OCI-LY7 (cell line): ENCODE measurements around the gene EPN1. TPM values are rescaled to one million over a fixed set of nuclear protein-coding genes. Genes with fewer than 3 reads are reported as not detected.

Source experiments
- BruUV-seq: library from RNA; stranded (reverse); fragments of 400-500 nt; replicated peaks from 2 replicates; lab custom pipeline; 2021; lab: Mats Ljungman, UMichigan
- CTCF ChIA-PET: fragments of 300-600 bp; sonication (Branson Sonifier 250); formaldehyde crosslinking; loops from one replicate; lab custom pipeline; 2022; ENCODE audit warnings: antibody characterized with exemption; ENCODE audit not compliant: unreplicated experiment; lab: Charles Lee
- POLR2A ChIA-PET: fragments of 300-600 bp; sonication (Branson Sonifier 250); formaldehyde crosslinking; loops from one replicate; lab custom pipeline; 2022; ENCODE audit warnings: antibody characterized with exemption; lab: Charles Lee
- DNase-seq: peaks from one replicate; pipeline ENCODE4 v3.0.0-alpha.2; 2015; ENCODE audit warnings: low spot score
- H2AFZ ChIP-seq: fragments of 200-600 bp; sonication (generic), shearing (Covaris generic); 2 replicates; pipeline ENCODE4 v1.6.1; 2014; ENCODE audit warnings: mild to moderate bottlenecking, antibody characterized with exemption, low read length, moderate library complexity
- H3K27ac ChIP-seq: fragments of 200-600 bp; sonication (generic); 2 replicates; pipeline ENCODE4 v1.5.1; 2014; ENCODE audit warnings: mixed run types, low read depth, mild to moderate bottlenecking, moderate library complexity, low read length, inconsistent platforms; ENCODE audit not compliant: poor library complexity, severe bottlenecking
- H3K36me3 ChIP-seq: fragments of 200-600 bp; sonication (generic); 2 replicates; pipeline ENCODE4 v1.6.1; 2014; ENCODE audit warnings: mild to moderate bottlenecking, antibody characterized with exemption, low read length, moderate library complexity, mixed read lengths; ENCODE audit not compliant: insufficient read depth
- H3K4me1 ChIP-seq: fragments of 200-600 bp; sonication (generic); 2 replicates; pipeline ENCODE4 v1.5.1; 2014; ENCODE audit warnings: mild to moderate bottlenecking, low read length; ENCODE audit not compliant: insufficient read depth, poor library complexity, severe bottlenecking
- H3K4me2 ChIP-seq: fragments of 200-600 bp; sonication (generic); 2 replicates; pipeline ENCODE4 v1.6.1; 2014; ENCODE audit warnings: mild to moderate bottlenecking, low read length
- H3K4me3 ChIP-seq: fragments of 200-600 bp; sonication (generic); 2 replicates; pipeline ENCODE4 v1.5.1; 2014; ENCODE audit warnings: mild to moderate bottlenecking, low read depth, low read length; ENCODE audit not compliant: poor library complexity, severe bottlenecking
- H3K79me2 ChIP-seq: fragments of 200-600 bp; sonication (generic); 2 replicates; pipeline ENCODE4 v1.6.1; 2016; ENCODE audit warnings: low read depth, mild to moderate bottlenecking, low read length, moderate library complexity, mixed read lengths; ENCODE audit not compliant: insufficient read depth
- H3K9me2 ChIP-seq: fragments of 200-600 bp; sonication (generic); 2 replicates; pipeline ENCODE4 v1.6.1; 2016; ENCODE audit warnings: mild to moderate bottlenecking, low read length, mixed read lengths; ENCODE audit not compliant: insufficient read depth
- H3K9me3 ChIP-seq: fragments of 200-600 bp; sonication (generic); 2 replicates; pipeline ENCODE4 v1.6.1; 2014; ENCODE audit warnings: mild to moderate bottlenecking, mixed run types, low read length, mixed read lengths
- H4K20me1 ChIP-seq: fragments of 200-600 bp; sonication (generic); 2 replicates; pipeline ENCODE4 v1.6.1; 2014; ENCODE audit warnings: mild to moderate bottlenecking, antibody characterized with exemption, low read length, moderate library complexity, mixed read lengths; ENCODE audit not compliant: insufficient read depth
- EZH2phosphoT487 ChIP-seq: fragments of 200-600 bp; sonication (generic); IDR thresholded peaks from 2 replicates; pipeline ENCODE4 v1.6.1; 2018; ENCODE audit warnings: low read depth, borderline replicate concordance, mild to moderate bottlenecking, mixed run types, antibody characterized with exemption, low read length, moderate library complexity, mixed read lengths
- intact Hi-C: fragments of 100-400 bp; cut with micrococcal nuclease; formaldehyde crosslinking; loops from one replicate; pipeline ENCODE4 v1.10.0; 2022; ENCODE audit not compliant: unreplicated experiment
- total RNA-seq, 2 experiments: library from RNA; depleted of rRNA in 1 of 2; stranded (reverse); fragments of >200 nt in 1 of 2; shearing (Covaris generic) in 1 of 2; gene quantifications; 2 replicates each; pipeline ENCODE4 v1.2.3, GENCODE V29; 2014 to 2022
- TF ChIP-seq, protein P1 (sequence below): fragments of 200-600 bp; sonication (generic); conservative IDR thresholded peaks from 2 replicates; pipeline ENCODE4 v1.5.1; 2014; ENCODE audit warnings: mild to moderate bottlenecking, antibody characterized with exemption, low read length, moderate library complexity, mixed read lengths

EPN1 gene
- total RNA-seq, 2 experiments from 2014 or later, result 40.5 to 120 TPM

DNA sequence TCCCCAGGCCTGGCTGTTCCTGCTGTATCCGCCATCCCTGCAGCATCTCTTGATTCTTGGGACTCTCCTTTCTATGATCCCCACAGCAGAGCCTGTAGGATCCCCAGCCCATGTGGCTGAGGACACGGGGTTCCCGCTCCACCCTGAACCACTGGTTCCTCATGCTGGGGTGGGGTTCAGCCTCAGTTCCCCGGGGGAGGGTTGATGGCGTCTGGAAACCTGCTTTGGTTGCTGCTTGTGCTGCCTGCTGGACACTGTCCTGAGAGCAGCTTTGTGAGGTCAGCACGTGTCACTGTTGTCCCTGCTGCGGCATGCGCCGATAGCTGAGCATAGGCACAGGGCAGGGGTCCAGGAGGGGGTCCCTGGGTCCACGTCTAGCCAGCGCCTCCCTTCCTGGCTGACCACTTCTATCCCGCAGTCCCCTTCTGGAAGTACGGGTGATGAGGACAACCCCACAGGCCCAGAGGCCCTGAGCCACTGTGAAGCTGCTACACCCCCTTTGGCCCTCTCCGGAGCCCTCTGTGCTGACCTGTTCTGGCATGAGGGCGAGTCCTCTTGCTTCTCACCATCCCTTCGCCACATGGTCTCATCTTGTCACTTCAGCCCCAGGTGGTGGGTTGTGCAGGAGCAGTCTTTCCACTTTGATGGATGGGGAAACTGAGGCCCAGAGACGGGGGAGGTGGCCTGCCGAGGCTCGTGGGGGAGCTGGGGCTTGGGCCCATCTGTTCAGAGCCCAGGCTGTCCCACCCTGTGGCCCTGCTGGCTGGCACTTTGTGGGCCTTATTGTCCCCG, 5.5 kb downstream of the EPN1 start:
- Histone ChIP-seq H4K20me1 (no peaks in the 10 kb centered on the region; the same call in 1 of the 2 replicates), H3K79me2 (peaks cover 84% of the 10 kb centered on the region), H3K4me2 (no peak overlapping the region), H3K4me1 (peaks cover 42% of the 10 kb centered on the region), H3K36me3 (peaks cover 87% of the 10 kb centered on the region), H2AFZ (no peak overlapping the region), H3K4me3 (no peak overlapping the region), H3K9me3 (no peaks in the 10 kb centered on the region), H3K27ac (peak overlapping the region; percentile 97), H3K9me2 (no peaks in the 10 kb centered on the region)
- ChIA-PET CTCF (no interaction called here), POLR2A (interaction anchor here (0.6 kb wide), 1 partner anchor 50 kb away, joined by 3 read pairs; no protein-coding TSS in a partner anchor)
- DNase-seq, result no peak
- BruUV-seq, result no TSS peak
- intact Hi-C loops, result no loop called here
- TF ChIP-seq EZH2phosphoT487, result no peak
- TF ChIP-seq, protein P1, sequence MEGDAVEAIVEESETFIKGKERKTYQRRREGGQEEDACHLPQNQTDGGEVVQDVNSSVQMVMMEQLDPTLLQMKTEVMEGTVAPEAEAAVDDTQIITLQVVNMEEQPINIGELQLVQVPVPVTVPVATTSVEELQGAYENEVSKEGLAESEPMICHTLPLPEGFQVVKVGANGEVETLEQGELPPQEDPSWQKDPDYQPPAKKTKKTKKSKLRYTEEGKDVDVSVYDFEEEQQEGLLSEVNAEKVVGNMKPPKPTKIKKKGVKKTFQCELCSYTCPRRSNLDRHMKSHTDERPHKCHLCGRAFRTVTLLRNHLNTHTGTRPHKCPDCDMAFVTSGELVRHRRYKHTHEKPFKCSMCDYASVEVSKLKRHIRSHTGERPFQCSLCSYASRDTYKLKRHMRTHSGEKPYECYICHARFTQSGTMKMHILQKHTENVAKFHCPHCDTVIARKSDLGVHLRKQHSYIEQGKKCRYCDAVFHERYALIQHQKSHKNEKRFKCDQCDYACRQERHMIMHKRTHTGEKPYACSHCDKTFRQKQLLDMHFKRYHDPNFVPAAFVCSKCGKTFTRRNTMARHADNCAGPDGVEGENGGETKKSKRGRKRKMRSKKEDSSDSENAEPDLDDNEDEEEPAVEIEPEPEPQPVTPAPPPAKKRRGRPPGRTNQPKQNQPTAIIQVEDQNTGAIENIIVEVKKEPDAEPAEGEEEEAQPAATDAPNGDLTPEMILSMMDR, result no peak

DNA sequence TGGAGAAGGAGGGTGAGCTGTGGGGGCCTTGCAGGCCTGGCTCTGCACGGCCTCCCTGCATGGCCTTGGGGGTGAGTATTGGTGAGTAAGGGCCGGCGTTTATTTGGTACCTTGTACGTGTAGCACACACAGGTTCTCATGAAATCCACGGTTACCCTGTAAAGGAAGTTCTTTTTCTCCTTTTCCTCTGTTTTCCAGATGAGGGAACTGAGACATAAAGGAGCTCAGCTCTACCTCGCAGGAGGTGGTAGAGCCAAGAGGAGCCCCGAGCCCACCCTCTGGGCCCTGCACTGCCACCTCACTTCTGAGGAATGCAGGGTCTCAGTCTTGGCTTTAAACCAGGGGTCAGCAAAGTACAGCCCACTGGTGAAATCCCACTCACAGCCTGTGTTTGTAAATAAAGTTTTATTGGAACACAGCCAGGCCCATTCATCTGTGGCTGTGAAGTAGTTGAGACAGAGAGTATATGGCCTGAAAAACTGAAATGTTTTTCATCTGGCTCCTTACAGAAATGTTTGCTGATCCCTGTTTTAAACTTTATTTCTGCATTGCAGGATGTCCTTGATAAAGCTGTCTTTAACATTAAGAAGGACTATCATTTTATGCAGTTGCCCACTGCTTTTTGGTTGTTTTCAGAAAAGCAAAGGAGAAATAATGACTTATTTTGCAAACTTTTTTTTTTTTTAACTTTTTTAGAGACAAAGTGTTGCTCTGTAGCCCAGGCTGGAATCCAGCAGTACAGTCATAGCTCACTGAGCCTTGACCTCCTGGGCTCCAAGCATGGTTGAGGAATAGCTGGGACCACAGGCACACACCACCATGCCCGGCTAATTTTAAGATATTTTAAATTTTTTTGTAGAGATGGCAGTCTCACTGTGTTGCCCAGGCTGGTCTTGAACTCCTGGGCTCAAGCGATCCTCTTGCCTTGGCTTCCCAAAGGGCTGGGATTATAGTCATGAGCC, 6.4 kb downstream of the EPN1 start:
- peaks cover 75% of the 10 kb centered on the region for H3K79me2 ChIP-seq
- no peaks in the 10 kb centered on the region for H3K9me3 ChIP-seq
- intact Hi-C loops, result no loop called here
- H3K4me2 ChIP-seq, result no peak overlapping the region
- H3K4me3 ChIP-seq, result no peak overlapping the region
- TF ChIP-seq EZH2phosphoT487, result no peak
- TF ChIP-seq, protein P1, result no peak
- H2AFZ ChIP-seq, result no peak overlapping the region
- H3K4me1 ChIP-seq, result peaks cover 42% of the 10 kb centered on the region
- no peak for DNase-seq
- POLR2A ChIA-PET, result interaction anchor here (0.6 kb wide), 1 partner anchor 51 kb away, joined by 3 read pairs; no protein-coding TSS in a partner anchor
- CTCF ChIA-PET, result no interaction called here
- H3K9me2 ChIP-seq, result no peaks in the 10 kb centered on the region
- peaks cover 87% of the 10 kb centered on the region for H3K36me3 ChIP-seq
- H4K20me1 ChIP-seq, result no peaks in the 10 kb centered on the region
- BruUV-seq, result no TSS peak
- no peak overlapping the region for H3K27ac ChIP-seq
